NAMALWA (cell line): ENCODE data around the gene CDH16.
A peak's percentile ranks its signal among the peaks of the same experiment; 100 is the strongest.

Source experiments
- DNase-seq: peaks from one replicate; pipeline ENCODE4 v3.0.0-alpha.2; 2015; ENCODE audit warnings: low spot score

CDH16 gene

DNA sequence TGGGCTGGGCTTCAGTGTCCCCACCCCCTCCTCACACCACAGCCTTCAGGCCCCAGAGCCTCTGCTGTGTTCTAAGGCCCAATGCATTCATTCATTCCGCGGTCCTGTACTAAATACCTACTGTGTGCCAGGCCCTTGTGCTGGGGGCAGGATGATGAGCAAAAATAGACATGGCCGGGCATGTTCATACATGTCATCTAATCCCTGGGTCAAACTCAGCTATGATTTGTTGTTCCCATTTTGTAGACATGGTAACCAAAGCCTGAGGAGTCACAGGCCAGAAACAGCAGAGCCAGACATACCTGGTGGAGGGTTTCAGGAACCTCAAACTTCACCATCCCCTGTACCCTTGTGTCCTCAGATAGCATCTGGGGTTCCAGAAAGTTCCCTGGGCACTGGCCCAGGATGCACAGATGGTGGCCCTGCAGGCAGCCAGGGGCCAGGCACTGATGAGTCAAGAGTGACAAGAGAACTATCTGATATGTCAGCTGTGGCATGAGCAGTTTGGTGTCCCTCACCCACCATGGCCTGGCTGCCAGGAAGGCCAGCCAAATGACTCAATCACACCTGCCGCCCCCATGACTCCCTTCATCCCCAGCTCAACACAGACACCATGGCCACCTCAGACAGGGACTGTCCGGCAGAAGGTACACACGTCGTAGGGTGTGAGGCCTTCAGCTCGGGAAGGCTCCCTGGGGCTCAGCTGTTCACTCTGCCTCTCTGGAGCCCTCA is 9.4 kb upstream of the CDH16 start:
- no peak for DNase-seq

DNA sequence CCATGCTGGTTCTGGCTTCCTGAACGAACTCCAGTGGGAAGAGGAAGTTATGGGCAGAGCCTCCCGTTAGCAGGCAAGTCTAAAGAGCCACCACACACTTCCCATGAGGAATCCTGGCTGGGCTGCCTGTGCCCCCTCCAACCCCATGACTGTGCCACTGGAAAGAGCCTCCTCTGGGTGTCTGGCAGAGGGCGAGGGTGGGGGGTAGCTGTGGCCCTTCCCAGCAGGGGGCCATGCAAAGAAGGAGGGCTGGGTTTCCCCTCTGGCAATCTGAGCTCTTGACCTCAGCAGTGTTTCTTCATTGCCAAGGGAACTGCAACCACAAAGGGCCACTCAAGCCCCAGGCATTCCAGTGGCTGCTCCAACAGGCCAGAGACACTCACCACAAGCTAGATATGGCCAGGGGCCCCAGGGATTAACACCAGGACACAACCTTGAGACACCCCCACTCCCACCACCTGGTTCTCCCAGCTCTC is 8.3 kb upstream of the CDH16 start:
- peak; percentile 28 for DNase-seq

DNA sequence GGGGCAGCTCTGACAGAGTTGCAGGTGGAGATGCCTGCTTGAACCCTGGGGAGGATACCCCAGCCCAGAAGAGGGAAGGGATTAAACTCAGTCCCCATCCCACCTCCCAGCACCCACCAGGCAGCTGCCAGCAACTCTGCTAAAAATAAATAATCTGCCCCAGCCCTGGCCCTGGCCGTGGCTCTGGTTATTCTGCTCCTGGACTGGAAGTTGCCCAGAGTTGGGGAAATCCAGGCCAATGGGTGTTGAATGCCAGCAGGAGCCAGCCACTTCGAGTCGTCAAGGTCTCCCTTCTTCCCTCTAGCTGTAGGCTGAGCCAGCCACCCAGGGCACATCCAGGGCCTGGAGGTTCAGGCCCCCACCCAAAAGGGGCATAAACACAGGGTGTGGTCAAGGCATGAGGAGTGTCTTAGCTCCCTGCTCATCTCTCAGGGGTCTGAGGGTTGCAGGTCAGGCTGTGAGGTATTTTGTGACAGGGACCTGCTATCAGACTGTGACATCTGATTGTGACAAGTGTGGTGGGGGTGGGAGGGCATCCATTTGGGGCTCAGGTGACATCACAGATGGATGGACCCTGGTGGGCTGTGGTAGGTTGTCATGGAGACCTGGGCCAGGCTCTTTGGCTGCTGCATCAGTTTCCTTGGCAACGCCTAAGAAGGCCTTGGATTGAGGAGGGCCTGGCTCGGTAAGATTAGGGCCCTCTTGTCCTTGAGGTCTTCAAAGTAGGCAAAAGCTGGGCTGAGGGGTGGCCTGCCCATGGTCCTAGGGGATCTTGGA is 7.7 kb upstream of the CDH16 start:
- DNase-seq: peak; percentile 17

DNA sequence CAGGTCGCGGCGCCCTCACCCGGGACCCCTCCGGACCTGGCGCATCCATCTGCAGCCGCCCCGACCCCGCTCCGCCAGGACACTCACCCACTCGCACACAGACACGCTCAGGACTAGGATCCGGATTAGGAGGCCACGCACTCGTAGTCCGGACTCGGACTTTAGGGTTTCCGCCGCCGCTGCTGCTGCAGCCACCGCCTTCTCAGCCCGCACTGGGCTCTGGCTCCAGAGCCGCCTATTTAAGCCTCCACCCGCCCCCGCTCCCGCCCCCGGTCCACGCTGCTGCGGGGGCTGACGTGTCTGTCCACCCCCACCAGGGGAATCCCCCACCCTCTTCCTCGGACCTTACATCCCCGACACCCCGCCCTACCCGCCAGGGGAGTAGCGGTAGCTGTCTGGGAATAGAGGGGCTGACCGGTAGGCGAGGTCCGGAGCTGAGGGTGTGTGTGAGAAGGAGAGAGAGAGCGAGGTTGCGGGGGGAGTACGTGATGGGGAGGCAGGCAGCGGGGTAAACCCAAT is 6.7 kb upstream of the CDH16 start, which contains the start of gene RRAD:
TSS of gene RRAD (minus strand) at position 214 of the 519 bp plus-strand sequence. CDS start 356 bp downstream, outside the sequence.
- no peak for DNase-seq

DNA sequence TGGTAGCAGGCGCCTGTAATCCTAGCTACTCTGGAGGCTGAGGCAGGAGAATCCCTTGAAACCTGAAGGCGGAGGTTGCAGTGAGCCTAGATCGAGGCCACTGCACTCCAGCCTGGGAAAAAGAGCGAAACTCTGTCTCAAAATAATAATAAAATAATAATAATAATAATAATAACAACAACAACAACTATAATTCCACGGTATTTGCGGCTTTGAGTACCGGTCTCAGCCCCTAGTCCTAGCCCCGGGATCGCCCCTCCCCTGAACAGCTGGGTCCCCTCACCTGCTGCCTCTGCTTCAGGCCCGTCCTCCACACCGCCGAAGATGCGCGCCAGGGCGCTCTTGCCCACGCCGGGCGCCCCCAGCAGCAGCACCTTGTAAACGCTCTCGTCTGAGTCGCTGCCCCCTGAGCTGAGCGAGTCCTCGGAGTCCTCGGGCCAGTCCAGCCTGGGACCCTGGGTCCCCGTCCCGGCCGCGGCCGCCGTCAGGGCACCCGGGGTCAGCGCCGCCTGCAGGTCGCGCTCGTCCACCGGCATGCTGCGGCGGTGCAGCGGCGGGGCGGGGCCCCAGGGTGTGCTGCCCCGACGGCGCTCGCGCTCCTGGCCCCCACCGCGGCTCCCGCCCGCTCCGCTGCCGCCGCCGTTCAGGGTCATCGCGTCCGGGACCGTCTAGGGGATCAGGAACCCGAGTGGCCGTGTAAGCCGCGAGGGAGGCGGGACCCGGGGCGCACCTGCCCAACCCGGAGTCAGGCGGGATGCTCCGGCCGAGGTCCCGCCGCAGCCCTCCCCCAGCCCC is 6.0 kb upstream of the CDH16 start:
- no peak for DNase-seq

DNA sequence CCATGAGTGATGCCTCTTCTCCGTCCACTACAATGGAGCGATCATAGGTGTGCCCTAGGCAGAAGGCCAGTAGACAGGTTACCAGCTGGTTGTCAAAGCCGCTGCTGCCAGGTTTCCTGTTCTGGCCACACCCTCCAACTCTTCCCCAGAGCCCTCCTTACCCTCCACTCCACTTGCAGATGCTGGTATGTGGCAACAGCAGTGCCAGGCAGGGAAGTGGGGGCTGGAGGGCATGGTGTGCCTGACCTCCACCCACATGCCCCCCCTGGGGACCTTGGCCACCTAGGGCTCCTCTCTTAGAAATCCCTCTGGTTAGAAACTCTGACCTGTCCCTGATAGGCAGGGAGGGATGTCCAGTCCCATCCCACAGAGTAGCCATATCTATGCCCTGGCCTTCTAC is 5.2 kb upstream of the CDH16 start:
- no peak for DNase-seq

DNA sequence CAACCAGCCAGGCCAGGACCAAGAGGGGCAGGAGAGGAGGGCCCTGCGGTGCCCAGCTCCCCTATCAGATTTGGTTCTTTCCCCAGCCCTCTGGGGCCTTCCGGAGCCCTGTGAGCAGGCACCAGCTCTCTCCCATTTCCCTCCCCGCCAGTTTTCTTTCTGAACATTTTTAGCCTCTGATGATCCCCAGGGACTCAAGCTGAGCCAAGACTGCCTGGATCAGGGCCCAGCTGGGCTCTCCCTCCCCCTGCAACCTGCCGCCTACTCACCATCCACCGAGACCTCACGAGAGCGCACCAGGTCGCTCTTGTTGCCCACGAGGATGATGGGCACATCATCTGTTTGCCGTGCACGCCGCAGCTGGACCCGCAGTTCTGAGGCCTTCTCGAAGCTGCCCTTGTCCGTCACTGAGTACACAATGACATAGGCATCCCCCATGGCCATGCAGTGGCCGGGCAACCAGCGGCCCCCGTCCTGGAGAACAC is 4.6 kb upstream of the CDH16 start:
- DNase-seq: no peak

DNA sequence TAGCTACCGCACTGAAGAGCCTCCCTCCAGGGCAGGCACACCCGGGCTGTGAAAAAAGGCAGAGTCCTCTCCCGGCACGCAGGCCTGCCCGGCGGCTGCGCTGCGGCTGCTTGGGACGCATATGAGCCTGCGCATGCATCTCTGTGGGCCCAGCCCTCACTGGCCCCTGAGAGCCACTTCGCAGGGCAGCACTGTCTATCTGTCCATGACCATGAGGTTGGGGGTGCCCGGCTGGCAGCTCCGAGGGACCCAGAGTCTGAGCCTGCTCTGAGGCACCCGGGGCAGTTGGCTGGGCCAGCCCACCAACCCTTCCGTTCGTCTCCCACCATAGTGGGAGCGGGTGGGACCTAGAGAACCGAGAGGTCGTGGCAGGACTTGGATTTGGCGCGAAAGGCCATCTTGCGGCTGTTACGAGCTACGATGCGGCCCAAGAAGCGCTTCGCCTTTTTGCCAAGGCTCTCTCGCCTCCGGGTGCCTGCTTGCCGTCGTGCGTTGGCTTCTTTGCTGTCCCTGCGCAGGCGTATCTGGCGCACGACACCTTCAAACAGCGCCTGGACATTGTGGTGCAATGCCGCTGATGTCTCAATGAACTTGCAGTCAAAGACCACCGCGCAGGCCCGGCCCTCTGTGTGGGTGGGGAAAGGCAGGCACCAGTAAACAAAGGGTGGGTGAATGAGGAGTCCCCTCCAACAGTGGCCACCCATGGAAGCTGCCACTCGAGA is 3.2 kb upstream of the CDH16 start:
- no peak for DNase-seq

DNA sequence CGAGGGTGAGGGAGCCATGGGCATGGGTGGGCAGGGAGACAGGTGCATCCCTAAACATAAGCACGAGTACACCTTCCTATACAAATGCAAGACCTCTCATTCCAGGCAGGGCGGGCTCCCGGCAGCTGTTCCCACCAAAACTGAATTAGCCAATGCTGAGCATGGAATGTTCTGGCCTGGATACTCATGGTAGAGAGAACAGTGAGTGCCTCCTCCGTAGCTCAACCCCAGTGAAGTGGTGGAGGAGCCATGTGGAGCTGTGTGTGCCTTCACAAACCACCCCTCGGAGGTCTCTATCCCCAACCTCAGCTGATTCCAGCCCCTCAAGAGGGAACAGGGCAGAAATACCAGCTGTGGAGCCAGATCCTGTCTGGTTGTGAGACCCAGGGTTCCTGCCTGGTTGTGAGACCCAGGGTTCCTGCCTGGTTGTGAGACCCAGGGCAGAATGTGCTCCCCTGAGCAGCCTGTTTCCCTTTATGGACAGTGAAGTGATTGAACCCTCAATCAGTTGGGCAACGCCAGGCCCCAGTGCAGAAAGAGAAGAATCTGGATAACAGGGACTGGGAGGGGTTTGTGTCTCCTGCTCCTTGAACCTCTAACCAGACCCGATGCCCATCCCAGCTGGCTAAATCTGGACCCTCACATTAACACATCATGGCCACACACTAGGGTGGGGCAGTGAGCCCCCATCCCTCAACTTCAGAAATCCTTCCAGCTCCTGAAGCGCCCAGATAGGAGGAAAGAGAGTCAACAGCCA is 2.4 kb upstream of the CDH16 start:
- no peak for DNase-seq

DNA sequence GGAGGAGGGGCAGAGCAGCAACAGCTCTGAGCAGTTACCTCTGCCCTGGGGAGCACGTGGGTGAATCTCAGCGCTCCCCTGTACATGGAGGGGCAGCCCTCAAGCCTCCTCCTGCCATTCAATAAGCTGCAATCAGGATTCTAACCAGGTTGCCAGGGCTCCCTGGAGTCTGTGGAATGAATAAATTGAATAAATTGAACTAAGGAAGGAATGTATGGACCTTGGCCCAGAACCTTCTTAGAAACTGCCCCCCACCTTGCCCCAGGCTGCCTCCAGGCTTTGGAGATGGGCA is 1.6 kb upstream of the CDH16 start:
- no peak for DNase-seq

DNA sequence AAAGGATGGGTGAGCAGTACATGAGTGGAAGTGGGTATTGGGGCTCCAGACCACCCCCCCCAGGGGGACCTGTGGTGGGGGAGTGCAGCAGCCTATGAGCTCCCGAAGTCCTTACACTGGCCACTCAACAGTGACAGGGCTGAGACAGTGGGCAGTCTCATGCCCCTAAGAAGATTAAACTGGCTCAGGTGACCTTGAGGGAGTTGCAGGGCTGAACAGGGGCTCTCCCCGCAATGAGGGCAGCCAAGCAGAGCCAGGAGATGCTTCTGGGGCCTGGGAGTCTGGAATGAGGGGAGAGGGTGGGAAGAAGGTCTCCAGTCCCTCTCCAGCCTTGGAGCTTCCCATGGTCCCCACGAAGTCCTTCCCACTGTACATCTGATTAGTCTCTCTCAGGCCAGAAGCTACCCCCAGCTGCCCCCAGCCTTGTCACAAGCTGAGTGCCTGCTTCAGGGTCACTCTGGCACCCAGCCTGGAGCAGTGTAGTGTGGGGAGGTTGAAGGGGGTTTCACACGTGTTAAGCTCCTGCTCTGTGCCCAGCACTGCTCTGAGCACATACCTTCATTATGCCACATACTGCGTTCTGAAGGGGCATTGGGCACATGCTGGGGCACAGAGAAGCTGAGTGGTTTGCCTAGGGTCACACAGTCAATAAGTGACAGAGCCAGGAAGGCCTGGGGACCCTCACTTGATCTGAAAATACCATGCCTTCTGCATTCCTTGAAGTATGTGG is 1.0 kb upstream of the CDH16 start:
- no peak for DNase-seq

DNA sequence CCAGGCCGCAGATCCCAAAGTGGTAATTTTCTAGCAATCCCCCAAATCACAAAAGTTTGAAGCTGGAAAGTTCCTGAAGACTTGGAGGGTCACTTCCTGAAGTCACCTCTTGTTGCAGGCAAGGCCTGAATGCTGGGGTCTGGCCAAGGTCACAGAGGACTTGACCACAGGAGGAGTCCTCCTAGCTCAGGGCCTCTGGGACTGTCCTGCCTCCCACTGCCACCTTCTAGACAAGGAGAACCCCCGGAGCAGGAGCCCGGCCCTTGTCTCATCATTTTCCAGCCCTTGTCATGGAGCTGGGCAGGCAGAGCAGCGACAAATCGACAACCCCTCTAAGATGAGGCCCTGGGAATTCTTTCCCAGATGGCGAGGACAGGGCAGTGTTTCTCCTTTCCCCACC is 330 bp downstream of the CDH16 start:
- DNase-seq: no peak

DNA sequence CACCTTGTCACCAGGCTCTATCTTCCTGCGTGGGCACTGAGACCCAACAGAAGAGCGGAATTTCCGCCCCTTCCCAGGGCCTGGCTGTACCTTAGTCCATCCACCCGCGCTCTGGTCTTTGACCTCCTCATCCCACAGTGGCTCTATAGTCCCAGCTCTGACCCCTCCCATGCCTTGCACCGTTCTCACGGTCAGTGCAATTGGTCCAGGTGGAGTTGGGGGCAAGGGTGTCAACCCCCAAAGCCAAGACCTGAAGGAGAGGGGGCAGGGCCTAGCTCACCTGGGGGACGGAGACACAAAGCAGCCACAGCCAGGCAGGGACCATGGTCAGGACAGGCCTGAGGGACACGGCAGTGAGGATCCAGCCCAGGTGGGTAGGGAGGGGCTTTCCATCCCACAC is 944 bp downstream of the CDH16 start:
- DNase-seq: no peak

DNA sequence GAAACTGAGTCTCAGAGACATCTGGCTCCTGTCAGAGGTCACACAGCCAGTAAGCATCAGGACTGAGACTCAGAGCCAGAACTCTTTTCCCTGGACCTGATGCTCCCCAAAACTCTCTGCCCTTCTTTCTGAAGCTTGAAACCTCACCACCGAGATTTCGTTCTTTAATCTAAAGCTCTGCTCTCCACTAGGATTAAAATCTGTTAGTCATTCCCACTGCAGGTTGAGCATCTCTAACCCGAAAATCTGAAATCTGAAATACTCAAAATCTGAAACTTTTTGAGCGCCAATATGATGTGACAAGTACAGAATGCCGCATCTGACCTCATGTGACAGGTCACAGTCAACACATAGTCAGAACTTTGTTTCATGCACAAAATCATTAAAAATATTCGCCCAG is 2.2 kb downstream of the CDH16 start:
- DNase-seq: no peak

DNA sequence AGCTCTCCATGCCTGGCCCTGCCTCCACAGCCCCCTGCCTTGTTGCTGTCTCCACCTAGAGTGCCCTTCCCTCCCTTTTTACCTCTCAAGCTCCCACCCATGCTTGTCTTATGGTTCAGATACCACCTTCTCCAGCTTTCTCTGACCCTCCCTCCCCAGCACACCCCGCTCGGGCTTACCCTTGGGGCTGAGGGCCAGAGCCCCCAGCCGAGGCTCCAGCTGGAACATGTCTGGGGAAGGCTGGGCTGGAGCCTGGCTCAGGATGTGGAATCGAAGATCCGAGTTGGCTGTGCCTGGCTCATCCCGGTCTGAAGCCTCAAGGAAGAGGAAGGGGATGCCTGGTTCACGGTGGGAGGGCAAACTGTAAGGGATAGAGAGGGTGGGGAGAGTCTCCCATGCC is 3.6 kb downstream of the CDH16 start:
- no peak for DNase-seq

DNA sequence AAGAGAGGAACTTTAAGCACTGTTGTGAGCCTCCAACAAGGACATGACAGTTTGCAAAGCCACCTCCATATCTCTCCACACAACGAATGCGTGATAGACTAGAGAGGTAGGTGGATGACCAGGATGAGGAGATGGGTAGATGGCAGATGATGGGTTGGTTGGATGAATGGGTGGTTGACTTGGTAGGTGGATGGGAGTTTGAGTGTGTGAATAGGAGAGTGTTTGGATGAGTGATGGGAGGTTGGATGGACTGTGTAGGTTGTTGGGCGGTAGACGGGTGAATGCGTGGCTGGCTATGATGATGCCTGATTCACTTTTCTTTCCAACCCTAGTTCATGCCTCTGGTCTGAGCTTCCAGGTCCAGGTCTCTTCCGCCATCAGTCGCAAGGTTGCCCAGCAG is 4.1 kb downstream of the CDH16 start:
- no peak for DNase-seq

DNA sequence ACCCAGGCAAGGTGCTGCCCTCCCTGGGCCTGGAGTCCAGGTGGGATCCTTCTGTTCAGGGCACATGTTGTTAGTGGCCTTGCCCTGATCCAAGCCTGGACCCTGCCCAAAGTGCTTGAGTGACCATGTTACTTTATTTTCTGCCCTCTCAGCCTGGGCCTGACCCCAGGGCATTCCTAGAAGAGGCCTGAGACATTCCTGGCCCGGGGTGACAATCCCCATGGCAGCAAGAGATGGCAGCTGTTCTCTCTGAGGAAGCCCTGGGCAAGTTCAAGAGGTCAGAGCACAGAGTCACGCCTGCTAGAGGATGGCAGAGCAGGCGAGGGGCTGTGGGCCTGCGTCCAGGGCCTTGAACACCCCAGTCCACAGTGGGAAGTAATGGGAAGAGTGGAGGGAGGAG is 5.0 kb downstream of the CDH16 start:
- no peak for DNase-seq

DNA sequence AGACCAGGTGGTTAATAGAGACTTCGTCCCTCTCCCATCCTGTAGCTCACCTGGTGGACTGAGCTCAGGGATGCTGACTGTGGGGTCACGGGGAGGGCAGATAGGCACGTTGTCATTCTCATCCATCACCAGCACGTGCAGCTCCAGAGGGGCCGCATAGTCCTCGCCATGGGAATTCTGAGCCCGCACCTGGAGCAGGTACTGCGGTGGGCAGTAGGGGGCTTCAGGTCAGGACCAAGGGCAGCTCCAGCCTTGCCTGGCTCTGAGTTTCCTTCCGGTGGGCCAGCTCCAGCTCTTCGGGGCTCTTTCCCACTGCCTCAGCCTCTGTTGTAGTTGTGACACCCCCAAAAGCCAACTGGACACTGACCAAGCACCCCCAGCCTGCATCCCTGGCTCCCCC is 5.6 kb downstream of the CDH16 start:
- DNase-seq: no peak

DNA sequence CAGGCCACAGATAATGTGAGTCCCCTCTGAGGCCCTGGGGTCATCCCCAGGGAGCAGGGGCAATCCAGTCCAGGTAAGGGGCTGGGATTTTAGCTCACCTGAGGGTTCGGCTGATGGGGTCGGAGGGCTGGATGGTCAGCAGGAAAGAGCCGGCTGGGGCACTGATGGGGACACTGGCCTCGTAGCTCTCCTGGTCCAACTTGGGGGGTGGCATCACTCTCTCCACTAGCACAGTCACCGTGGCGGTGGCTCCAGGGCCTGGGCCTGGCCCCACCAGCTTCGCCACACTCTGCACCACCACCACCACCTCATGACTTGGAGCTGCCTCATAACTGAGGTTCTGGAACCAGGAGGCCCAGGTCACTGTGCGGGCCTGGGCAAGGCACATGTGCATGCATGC is 6.9 kb downstream of the CDH16 start:
- DNase-seq: no peak

DNA sequence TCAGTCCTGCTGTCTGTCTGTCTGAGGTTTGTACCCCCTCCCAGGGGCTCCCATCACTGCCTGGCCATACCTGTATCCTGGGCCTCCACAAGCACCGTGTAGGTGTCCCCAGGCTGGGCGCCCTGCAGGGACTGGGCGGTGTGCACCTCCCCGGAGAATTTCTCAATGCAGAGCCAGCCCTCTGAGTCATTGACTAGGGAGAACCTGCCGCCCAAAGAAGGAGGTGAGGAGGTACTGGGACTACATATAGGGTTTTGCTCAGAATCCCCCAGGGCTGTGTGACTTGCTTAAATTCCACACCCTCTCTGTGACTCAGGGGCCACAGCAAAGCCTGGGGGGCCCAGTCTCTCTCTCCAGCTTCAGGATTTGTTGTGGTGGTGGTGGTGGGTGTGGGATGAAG is 7.6 kb downstream of the CDH16 start:
- no peak for DNase-seq
